Adipose tissue (tissue), 3 donors: ENCODE results near the gene CLEC20A. TPM values are rescaled to one million over a fixed set of nuclear protein-coding genes. Genes with fewer than 3 reads are reported as not detected.

Experiments used
- H3K27ac ChIP-seq: one replicate; pipeline ENCODE4 v1.5.1; 2013; ENCODE audit warnings: low read depth, low read length
- WGBS, 3 donors: extraction: QIAGEN DNeasy Blood & Tissue Kit; methylation state at CpG; one replicate each; pipeline ENCODE4 v1.1.7; 2013; 5-methylcytosine and 5-hydroxymethylcytosine counted together
- polyA plus RNA-seq, 3 donors: library from polyadenylated mRNA; stranded (reverse); fragments of 200-250 nt; gene quantifications; one replicate each; pipeline ENCODE4 v1.2.3, GENCODE V29; 2013
- donor health status: healthy with polysubstance abuse.
- donor health status: Bipolar disorder and iron deficiency.
- donor health status: healthy.

CLEC20A gene
- not detected for polyA plus RNA-seq

- 93 to 97% (median 94%) methylated on average over 26 of the region's 26 CpGs for WGBS, 3 donors
- no peak within 1 kb of the TSS for H3K27ac ChIP-seq
These were observed at the start of gene CLEC20A for GRCh38 chr1:178496410-178497135. CLEC20A (minus strand) TSS chr1:178496964; CDS start chr1:178496939, 25 bp downstream.

- 78 to 85% (median 81%) methylated on average over 9 of the region's 9 CpGs for WGBS, 3 donors
- no peak overlapping the region for H3K27ac ChIP-seq
These were observed 47.8 kb upstream of the CLEC20A start for GRCh38 chr1:178544531-178544930.

- H3K27ac ChIP-seq = no peak overlapping the region
- 16 to 24% (median 16%) methylated on average over 10 of the region's 10 CpGs for WGBS, 3 donors
These were observed 46.5 kb upstream of the CLEC20A start for GRCh38 chr1:178543290-178543607.

GRCh38 chr1:178542554-178543289 lies 46.0 kb upstream of the CLEC20A start:
- 0 to 2% (median 1%) methylated on average over 43 to 66 of the region's 66 CpGs for WGBS, 3 donors
- no peak overlapping the region for H3K27ac ChIP-seq

GRCh38 chr1:178541829-178542553 lies 45.2 kb upstream of the CLEC20A start:
- 3 to 10% (median 7%) methylated on average over 32 to 33 of the region's 33 CpGs for WGBS, 3 donors
- no peak overlapping the region for H3K27ac ChIP-seq

- H3K27ac ChIP-seq = no peak overlapping the region
- WGBS, 3 donors = 63 to 93% (median 90%) methylated on average over 5 of the region's 5 CpGs
These were observed 44.6 kb upstream of the CLEC20A start for GRCh38 chr1:178541379-178541778.

- H3K27ac ChIP-seq = no peak overlapping the region
- WGBS, 3 donors = 71 to 91% (median 75%) methylated on average over 7 of the region's 7 CpGs
These were observed 43.9 kb upstream of the CLEC20A start for GRCh38 chr1:178540646-178541045.

- no peak overlapping the region for H3K27ac ChIP-seq
- WGBS, 3 donors = 81 to 93% (median 81%) methylated on average over 6 of the region's 6 CpGs
These were observed 43.4 kb upstream of the CLEC20A start for GRCh38 chr1:178540204-178540603.

GRCh38 chr1:178539291-178539690 lies 42.5 kb upstream of the CLEC20A start:
- no peak overlapping the region for H3K27ac ChIP-seq
- WGBS, 3 donors = 62 to 86% (median 80%) methylated on average over 7 of the region's 7 CpGs

- WGBS, 3 donors = 74% methylated on average over 9 of the region's 9 CpGs
These were observed 41.6 kb upstream of the CLEC20A start for GRCh38 chr1:178538192-178538916.

GRCh38 chr1:178537382-178538090 lies 40.8 kb upstream of the CLEC20A start:
- H3K27ac ChIP-seq = no peak overlapping the region
- 69 to 73% (median 72%) methylated on average over 20 of the region's 20 CpGs for WGBS, 3 donors

More at GRCh38 chr1:178538192-178538916, 41.6 kb upstream of the CLEC20A start:
- H3K27ac ChIP-seq = no peak overlapping the region

- H3K27ac ChIP-seq = no peak overlapping the region
- 41 to 62% (median 59%) methylated on average over 7 of the region's 7 CpGs for WGBS, 3 donors
These were observed 40.1 kb upstream of the CLEC20A start for GRCh38 chr1:178536844-178537371.

- 94 to 96% (median 95%) methylated on average over 5 of the region's 5 CpGs for WGBS, 3 donors
- no peak overlapping the region for H3K27ac ChIP-seq
These were observed 39.6 kb upstream of the CLEC20A start for GRCh38 chr1:178536329-178536728.

GRCh38 chr1:178534137-178534868 lies 37.5 kb upstream of the CLEC20A start:
- H3K27ac ChIP-seq = no peak overlapping the region
- WGBS, 3 donors = 93 to 96% (median 95%) methylated on average over 9 of the region's 9 CpGs

- H3K27ac ChIP-seq = no peak overlapping the region
- WGBS, 3 donors = 58 to 91% (median 83%) methylated on average over 9 of the region's 9 CpGs
These were observed 36.6 kb upstream of the CLEC20A start for GRCh38 chr1:178533121-178533946.

- no peak overlapping the region for H3K27ac ChIP-seq
- WGBS, 3 donors = 15 to 16% (median 16%) methylated on average over 13 of the region's 13 CpGs
These were observed 35.6 kb upstream of the CLEC20A start for GRCh38 chr1:178532392-178532791.
